ENCODE results near the gene SPARC.

Gene SPARC

GRCh38 chr5:151617383-151617840 is 69.3 kb downstream of the SPARC start:
- Histone ChIP-seq H3K27ac (replicated peaks) (no peak overlapping the region), H3K27me3 (ENCODE audit: insufficient read depth, poor library complexity, severe bottlenecking) (no peaks in the 10 kb centered on the region), H3K4me3 (replicated peaks; ENCODE audit: insufficient read depth, low read length) (no peak overlapping the region)
- TF ChIP-seq GABPA (IDR thresholded peaks at IDR 0.05; ENCODE audit: low read depth): no peak
- no peak for TF ChIP-seq CTCF (IDR thresholded peaks at IDR 0.05; ENCODE audit: insufficient read depth, low read length)
- no peak for TF ChIP-seq REST (IDR thresholded peaks at IDR 0.05; ENCODE audit: insufficient replicate concordance, low read depth)
- TF ChIP-seq POLR2AphosphoS5 (IDR thresholded peaks at IDR 0.05; ENCODE audit: low read depth): no peak
- no peak for TF ChIP-seq SPI1 (IDR thresholded peaks at IDR 0.05; ENCODE audit: borderline replicate concordance, low read depth)
- no peak for DNase-seq (ENCODE audit: low read depth in 1 of 2, low spot score in 1 of 2)

GRCh38 chr5:151615431-151615830 is 71.3 kb downstream of the SPARC start:
- DNase-seq (ENCODE audit: low read depth in 1 of 2, low spot score in 1 of 2): no peak
- TF ChIP-seq GABPA (IDR thresholded peaks at IDR 0.05; ENCODE audit: low read depth) (no peak), REST (IDR thresholded peaks at IDR 0.05; ENCODE audit: insufficient replicate concordance, low read depth) (no peak), SPI1 (IDR thresholded peaks at IDR 0.05; ENCODE audit: borderline replicate concordance, low read depth) (no peak), CTCF (IDR thresholded peaks at IDR 0.05; ENCODE audit: insufficient read depth, low read length) (no peak), POLR2AphosphoS5 (IDR thresholded peaks at IDR 0.05; ENCODE audit: low read depth) (no peak)
- Histone ChIP-seq H3K27ac (replicated peaks) (no peak overlapping the region), H3K4me3 (replicated peaks; ENCODE audit: insufficient read depth, low read length) (no peak overlapping the region), H3K27me3 (ENCODE audit: insufficient read depth, poor library complexity, severe bottlenecking) (no peaks in the 10 kb centered on the region)

GRCh38 chr5:151614565-151614964 is 72.2 kb downstream of the SPARC start:
- H3K27me3 ChIP-seq (ENCODE audit: insufficient read depth, poor library complexity, severe bottlenecking): no peaks in the 10 kb centered on the region
- H3K4me3 ChIP-seq (replicated peaks; ENCODE audit: insufficient read depth, low read length): no peak overlapping the region
- no peak overlapping the region for H3K27ac ChIP-seq (replicated peaks)
- no peak for TF ChIP-seq GABPA (IDR thresholded peaks at IDR 0.05; ENCODE audit: low read depth)
- TF ChIP-seq SPI1 (IDR thresholded peaks at IDR 0.05; ENCODE audit: borderline replicate concordance, low read depth): no peak
- TF ChIP-seq POLR2AphosphoS5 (IDR thresholded peaks at IDR 0.05; ENCODE audit: low read depth): no peak
- TF ChIP-seq CTCF (IDR thresholded peaks at IDR 0.05; ENCODE audit: insufficient read depth, low read length): no peak
- TF ChIP-seq REST (IDR thresholded peaks at IDR 0.05; ENCODE audit: insufficient replicate concordance, low read depth): no peak
- DNase-seq (ENCODE audit: low read depth in 1 of 2, low spot score in 1 of 2): no peak

Measured in HL-60 (cell line).